Medulla oblongata (tissue), 1 donor: Measurements from ENCODE around the gene HTR7.
"Not testable (repeated sequence)": the region's sequence is repeated elsewhere in the genome, so short reads cannot be mapped to it uniquely, and the experiment has no call there.

ENCODE experiments used
- DNase-seq: peaks from one replicate; pipeline ENCODE4 v3.0.0-alpha.2; 2015; ENCODE audit errors: extremely low spot score

Gene HTR7

GRCh38 chr10:90858461-90858968 is 676 bp upstream of the HTR7 start:
- DNase-seq, result no peak

- DNase-seq, result no peak
Measured at GRCh38 chr10:90856964-90857634, 740 bp downstream of the HTR7 start.

GRCh38 chr10:90856261-90856660 is 1.6 kb downstream of the HTR7 start:
- DNase-seq, result no peak

GRCh38 chr10:90855126-90855525 is 2.7 kb downstream of the HTR7 start:
- DNase-seq, result no peak

GRCh38 chr10:90849956-90850749 is 7.7 kb downstream of the HTR7 start:
- DNase-seq, result no peak

- no peak for DNase-seq
Measured at GRCh38 chr10:90847436-90847835, 10.4 kb downstream of the HTR7 start.

GRCh38 chr10:90846746-90847145 is 11.1 kb downstream of the HTR7 start:
- DNase-seq, result no peak

- no peak for DNase-seq
Measured at GRCh38 chr10:90845726-90846125, 12.1 kb downstream of the HTR7 start.

GRCh38 chr10:90842725-90843124 is 15.1 kb downstream of the HTR7 start:
- no peak for DNase-seq

GRCh38 chr10:90837486-90837885 is 20.4 kb downstream of the HTR7 start:
- no peak for DNase-seq

- DNase-seq, result no peak
Measured at GRCh38 chr10:90834326-90834725, 23.5 kb downstream of the HTR7 start.

- DNase-seq, result no peak
Measured at GRCh38 chr10:90832111-90832510, 25.7 kb downstream of the HTR7 start.

GRCh38 chr10:90822508-90822907 is 35.3 kb downstream of the HTR7 start:
- no peak for DNase-seq

- DNase-seq, result not testable (repeated sequence)
Measured at GRCh38 chr10:90821864-90822263, 36.0 kb downstream of the HTR7 start.

GRCh38 chr10:90819911-90820310 is 37.9 kb downstream of the HTR7 start:
- no peak for DNase-seq

- no peak for DNase-seq
Measured at GRCh38 chr10:90818736-90819135, 39.1 kb downstream of the HTR7 start.

- no peak for DNase-seq
Measured at GRCh38 chr10:90817128-90817889, 40.5 kb downstream of the HTR7 start.

- no peak for DNase-seq
Measured at GRCh38 chr10:90816466-90816865, 41.4 kb downstream of the HTR7 start.

- DNase-seq, result no peak
Measured at GRCh38 chr10:90813594-90814365, 44.1 kb downstream of the HTR7 start.

GRCh38 chr10:90807106-90807505 is 50.7 kb downstream of the HTR7 start:
- not testable (repeated sequence) for DNase-seq

GRCh38 chr10:90806677-90807076 is 51.2 kb downstream of the HTR7 start:
- DNase-seq, result no peak

- no peak for DNase-seq
Measured at GRCh38 chr10:90805206-90805605, 52.6 kb downstream of the HTR7 start.
